ENCODE data around the gene APBB1. TPM values are rescaled to one million over a fixed set of nuclear protein-coding genes. Genes with fewer than 3 reads are reported as not detected.

APBB1 gene
- total RNA-seq, 1 experiment from 2014 or later, result 34.8 TPM

- Histone ChIP-seq H2BK120ac (ENCODE audit: low read depth, low read length, poor library complexity, severe bottlenecking) (no peak overlapping the region), H2BK12ac (ENCODE audit: insufficient read length, low read depth, low read length) (no peak overlapping the region), H3K14ac (ENCODE audit: insufficient read depth, low read length) (no peak overlapping the region), H2AK5ac (ENCODE audit: insufficient read length, low read length) (no peak overlapping the region), H3K23ac (ENCODE audit: insufficient read length, low read depth, low read length) (no peak overlapping the region), H2BK15ac (ENCODE audit: low read depth, low read length) (no peak overlapping the region), H2AFZ (ENCODE audit: low read length) (no peak overlapping the region), H3K27me3 (ENCODE audit: insufficient read depth, low read length) (no peaks in the 10 kb centered on the region), H3K9me3 (ENCODE audit: control insufficient read depth, low read depth, low read length) (no peaks in the 10 kb centered on the region), H3T11ph (ENCODE audit: low read length) (no peak overlapping the region), H4K91ac (ENCODE audit: insufficient read length, low read depth, low read length) (no peak overlapping the region), H3K4ac (ENCODE audit: low read depth, low read length) (no peak overlapping the region), H4K5ac (ENCODE audit: insufficient read length, low read depth, low read length) (no peak overlapping the region), H3K4me1 (ENCODE audit: insufficient read depth, low read length) (no peaks in the 10 kb centered on the region), H3K9ac (ENCODE audit: extremely low read depth, insufficient read length, low read length) (no peak overlapping the region), H3K23me2 (ENCODE audit: insufficient read length, low read depth, low read length, poor library complexity, severe bottlenecking) (no peaks in the 10 kb centered on the region), H3K27ac (ENCODE audit: insufficient read length, low read depth, low read length) (no peak overlapping the region), H2BK20ac (ENCODE audit: low read depth, low read length, poor library complexity, severe bottlenecking) (no peak overlapping the region), H4K20me1 (ENCODE audit: control insufficient read depth, insufficient read depth, insufficient read length) (no peaks in the 10 kb centered on the region), H3K79me2 (ENCODE audit: insufficient read depth, low read length) (no peaks in the 10 kb centered on the region), H4K8ac (replicated peaks; ENCODE audit: insufficient read length, low read depth, low read length) (no peak overlapping the region), H3K79me1 (ENCODE audit: insufficient read depth, low read depth, low read length, poor library complexity, severe bottlenecking) (no peaks in the 10 kb centered on the region), H2BK5ac (ENCODE audit: insufficient read length, low read length) (no peak overlapping the region), H3K4me2 (ENCODE audit: insufficient read depth, insufficient read length, low read length) (no peak overlapping the region), H3K56ac (ENCODE audit: insufficient read length, low read depth, low read length) (no peak overlapping the region), H3K18ac (ENCODE audit: insufficient read length, low read depth, low read length) (no peak overlapping the region)
- peaks cover 9 to 13% of the 10 kb centered on the region in 2 experiments for H3K4me1 Mint-ChIP-seq
- H3K4me3 Mint-ChIP-seq, result no peak overlapping the region
- no peak for DNase-seq
- H3K9me3 Mint-ChIP-seq, result no peaks in the 10 kb centered on the region
- no CpG with 5 or more reads among the region's 9 CpGs for WGBS (ENCODE audit: extremely low coverage, insufficient read length, low lambda C conversion rate)
- H3K36me3 Mint-ChIP-seq (ENCODE audit: insufficient read depth in 1 of 3, low read depth in 3 of 3), result no peaks in the 10 kb centered on the region
- no peak for TF ChIP-seq CTCF (conservative IDR thresholded peaks at IDR 0.05)
- H3K27me3 Mint-ChIP-seq (ENCODE audit: low read depth), result no peaks in the 10 kb centered on the region; the same call in 1 of the 2 replicates
- no peak overlapping the region for H3K27ac Mint-ChIP-seq
Observed at GRCh38 chr11:6357222-6357621, 61.7 kb downstream of the APBB1 start.

Data from H9 (cell line).